DND-41 (cell line): ENCODE results near the gene TOB2.

Experiments used
- ATAC-seq: fragments of 200-7000 bp; cut with Tn5 transposase; 3 replicates; pipeline ENCODE4 v1.9.1; 2021; ENCODE audit warnings: low read depth; ENCODE audit not compliant: insufficient read depth
- DNase-seq: peaks from one replicate; pipeline ENCODE4 v3.0.0-alpha.2; 2020
- H2AFZ ChIP-seq: 2 replicates; pipeline ENCODE4 v1.6.0; 2012; ENCODE audit warnings: low read depth, low read length
- H3K27ac ChIP-seq: 2 replicates; pipeline ENCODE4 v1.5.1; 2012; ENCODE audit warnings: low read length, inconsistent platforms
- H3K27me3 ChIP-seq: fragments of 200-600 bp; sonication (generic); 2 replicates; pipeline ENCODE4 v1.6.0; 2012; ENCODE audit warnings: low read length, mild to moderate bottlenecking, inconsistent platforms; ENCODE audit not compliant: insufficient read depth, poor library complexity
- H3K36me3 ChIP-seq: 2 replicates; pipeline ENCODE4 v1.5.1; 2012; ENCODE audit warnings: low read length, inconsistent platforms; ENCODE audit not compliant: insufficient read depth
- H3K4me1 ChIP-seq: 2 replicates; pipeline ENCODE4 v1.5.1; 2012; ENCODE audit warnings: mild to moderate bottlenecking, low read length; ENCODE audit not compliant: insufficient read depth
- H3K4me2 ChIP-seq: 2 replicates; pipeline ENCODE4 v1.6.0; 2012; ENCODE audit warnings: mild to moderate bottlenecking, moderate library complexity, low read length, inconsistent platforms; ENCODE audit not compliant: insufficient read depth
- H3K4me3 ChIP-seq, 2 experiments: fragments of 200-600 bp in 1 of 2; shearing (Covaris generic) in 1 of 2; 2 replicates each; pipeline ENCODE4 v1.5.1; 2012 to 2016; ENCODE audit warnings: inconsistent platforms in 2 of 2, low read length in 2 of 2, mild to moderate bottlenecking in 2 of 2, low read depth in 1 of 2, moderate library complexity in 1 of 2
- H3K79me2 ChIP-seq: 2 replicates; pipeline ENCODE4 v1.6.0; 2012; ENCODE audit warnings: low read length, inconsistent platforms; ENCODE audit not compliant: insufficient read depth
- H3K9ac ChIP-seq: 2 replicates; pipeline ENCODE4 v1.6.0; 2012; ENCODE audit warnings: low read depth, mild to moderate bottlenecking, inconsistent platforms, low read length, moderate library complexity
- H3K9me3 ChIP-seq: 2 replicates; pipeline ENCODE4 v1.5.1; 2012; ENCODE audit warnings: low read length, moderate library complexity, mild to moderate bottlenecking, inconsistent platforms; ENCODE audit not compliant: insufficient read depth, severe bottlenecking
- H4K20me1 ChIP-seq: 2 replicates; pipeline ENCODE4 v1.6.0; 2012; ENCODE audit warnings: low read length; ENCODE audit not compliant: insufficient read depth
- EZH2 ChIP-seq: IDR thresholded peaks from 3 replicates; pipeline ENCODE4 v1.6.1; 2012; ENCODE audit warnings: borderline replicate concordance, low read depth, mild to moderate bottlenecking, moderate library complexity, low read length, inconsistent platforms; ENCODE audit not compliant: severe bottlenecking
- TF ChIP-seq, protein P1 (sequence below): IDR thresholded peaks from 2 replicates; pipeline ENCODE4 v1.5.1; 2012; ENCODE audit warnings: borderline replicate concordance, low read length, moderate library complexity, mild to moderate bottlenecking; ENCODE audit not compliant: poor library complexity, severe bottlenecking; ENCODE audit errors: extremely low read depth

Gene TOB2

GRCh38 chr22:41408665-41409064, 37.9 kb downstream of the TOB2 start:
- H3K4me2 ChIP-seq, result no peak overlapping the region
- ATAC-seq (no peak), DNase-seq (no peak)
- no peak overlapping the region for H3K27ac ChIP-seq
- H2AFZ ChIP-seq, result no peak overlapping the region
- H4K20me1 ChIP-seq, result no peaks in the 10 kb centered on the region
- H3K4me3 ChIP-seq, result no peak overlapping the region
- H3K9ac ChIP-seq, result no peak overlapping the region
- no peaks in the 10 kb centered on the region for H3K27me3 ChIP-seq
- H3K4me1 ChIP-seq, result peaks cover 15% of the 10 kb centered on the region
- H3K9me3 ChIP-seq, result no peaks in the 10 kb centered on the region
- TF ChIP-seq, protein P1, sequence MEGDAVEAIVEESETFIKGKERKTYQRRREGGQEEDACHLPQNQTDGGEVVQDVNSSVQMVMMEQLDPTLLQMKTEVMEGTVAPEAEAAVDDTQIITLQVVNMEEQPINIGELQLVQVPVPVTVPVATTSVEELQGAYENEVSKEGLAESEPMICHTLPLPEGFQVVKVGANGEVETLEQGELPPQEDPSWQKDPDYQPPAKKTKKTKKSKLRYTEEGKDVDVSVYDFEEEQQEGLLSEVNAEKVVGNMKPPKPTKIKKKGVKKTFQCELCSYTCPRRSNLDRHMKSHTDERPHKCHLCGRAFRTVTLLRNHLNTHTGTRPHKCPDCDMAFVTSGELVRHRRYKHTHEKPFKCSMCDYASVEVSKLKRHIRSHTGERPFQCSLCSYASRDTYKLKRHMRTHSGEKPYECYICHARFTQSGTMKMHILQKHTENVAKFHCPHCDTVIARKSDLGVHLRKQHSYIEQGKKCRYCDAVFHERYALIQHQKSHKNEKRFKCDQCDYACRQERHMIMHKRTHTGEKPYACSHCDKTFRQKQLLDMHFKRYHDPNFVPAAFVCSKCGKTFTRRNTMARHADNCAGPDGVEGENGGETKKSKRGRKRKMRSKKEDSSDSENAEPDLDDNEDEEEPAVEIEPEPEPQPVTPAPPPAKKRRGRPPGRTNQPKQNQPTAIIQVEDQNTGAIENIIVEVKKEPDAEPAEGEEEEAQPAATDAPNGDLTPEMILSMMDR, result no peak
- TF ChIP-seq EZH2, result no peak
- H3K36me3 ChIP-seq, result no peaks in the 10 kb centered on the region
- peaks cover 11% of the 10 kb centered on the region for H3K79me2 ChIP-seq

DNA sequence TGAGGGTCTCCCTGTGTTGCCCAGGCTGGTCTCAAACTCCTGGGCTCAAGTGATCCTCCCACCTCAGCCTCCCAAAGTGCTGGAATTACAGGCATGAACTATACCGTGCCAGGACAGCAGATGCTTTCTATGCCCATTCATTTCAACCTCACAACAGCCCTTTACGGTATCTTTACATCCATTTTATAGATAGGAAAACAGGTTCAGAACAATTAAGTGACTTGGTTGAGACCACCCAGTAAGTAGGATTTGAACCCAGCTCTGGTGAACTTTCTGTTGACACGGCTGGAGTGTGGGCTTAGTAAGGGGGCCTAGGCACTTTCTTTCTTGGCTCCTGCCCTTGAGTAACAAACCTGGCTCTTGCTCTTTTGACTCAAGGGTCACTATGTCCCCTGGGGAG, 39.2 kb downstream of the TOB2 start:
- no peaks in the 10 kb centered on the region for H3K9me3 ChIP-seq
- TF ChIP-seq, protein P1, result no peak
- no peak for TF ChIP-seq EZH2
- no peak overlapping the region for H3K4me3 ChIP-seq
- no peak overlapping the region for H3K4me2 ChIP-seq
- no peak overlapping the region for H3K27ac ChIP-seq
- no peaks in the 10 kb centered on the region; the same call in 1 of the 2 replicates for H3K79me2 ChIP-seq
- no peak for ATAC-seq
- H3K9ac ChIP-seq, result no peak overlapping the region
- H2AFZ ChIP-seq, result no peak overlapping the region
- no peaks in the 10 kb centered on the region for H4K20me1 ChIP-seq
- H3K36me3 ChIP-seq, result no peaks in the 10 kb centered on the region
- H3K4me1 ChIP-seq, result peaks cover 10% of the 10 kb centered on the region
- no peak for DNase-seq
- no peaks in the 10 kb centered on the region for H3K27me3 ChIP-seq

GRCh38 chr22:41406410-41406809, 40.2 kb downstream of the TOB2 start:
- no peaks in the 10 kb centered on the region for H3K79me2 ChIP-seq
- H2AFZ ChIP-seq, result no peak overlapping the region
- no peak overlapping the region for H3K4me2 ChIP-seq
- H3K36me3 ChIP-seq, result no peaks in the 10 kb centered on the region
- H3K9ac ChIP-seq, result no peak overlapping the region
- H3K9me3 ChIP-seq, result no peaks in the 10 kb centered on the region
- no peaks in the 10 kb centered on the region for H3K27me3 ChIP-seq
- H4K20me1 ChIP-seq, result no peaks in the 10 kb centered on the region
- H3K27ac ChIP-seq, result no peak overlapping the region
- peaks cover 7% of the 10 kb centered on the region for H3K4me1 ChIP-seq
- no peak for DNase-seq
- H3K4me3 ChIP-seq, result no peak overlapping the region
- no peak for ATAC-seq
- TF ChIP-seq EZH2, result no peak
- TF ChIP-seq, protein P1, result no peak

DNA sequence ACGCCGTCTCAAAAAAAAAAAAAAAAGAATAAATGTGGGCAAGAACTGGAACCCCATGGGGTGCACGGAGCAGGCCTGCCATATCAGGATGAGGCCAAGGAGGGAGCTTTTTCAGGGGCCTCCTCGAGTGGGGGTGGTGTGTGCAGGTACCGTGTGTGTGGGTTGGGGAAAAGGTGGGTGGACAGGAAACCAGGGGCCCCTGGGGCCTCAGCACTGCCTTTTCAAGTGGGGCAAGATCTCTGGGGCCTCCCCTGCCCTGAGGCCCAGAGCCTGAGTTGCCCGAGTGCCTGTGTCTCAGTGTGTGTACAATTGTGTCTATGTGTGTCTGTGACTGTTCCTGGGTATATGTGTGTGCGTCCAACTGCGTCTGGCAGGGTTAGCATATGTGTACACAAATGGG, 41.0 kb downstream of the TOB2 start:
- H3K27me3 ChIP-seq, result no peaks in the 10 kb centered on the region
- no peak overlapping the region for H3K4me3 ChIP-seq
- no peak overlapping the region for H2AFZ ChIP-seq
- no peak overlapping the region for H3K9ac ChIP-seq
- no peak for TF ChIP-seq EZH2
- TF ChIP-seq, protein P1, result no peak
- no peaks in the 10 kb centered on the region for H4K20me1 ChIP-seq
- no peaks in the 10 kb centered on the region for H3K36me3 ChIP-seq
- DNase-seq (no peak), ATAC-seq (no peak)
- peaks cover 7% of the 10 kb centered on the region for H3K4me1 ChIP-seq
- H3K27ac ChIP-seq, result no peak overlapping the region
- H3K4me2 ChIP-seq, result no peak overlapping the region
- no peaks in the 10 kb centered on the region for H3K9me3 ChIP-seq
- H3K79me2 ChIP-seq, result no peaks in the 10 kb centered on the region
